MM.1S (cell line): ENCODE data around the gene SCGN.

Source experiments
- EZH2 ChIP-seq: fragments of 300-600 bp; sonication (generic); optimal IDR thresholded peaks from 2 replicates; pipeline ENCODE3; 2017; ENCODE audit warnings: low read depth, mild to moderate bottlenecking, antibody characterized with exemption, low read length, mixed read lengths
- EZH2phosphoT487 ChIP-seq: fragments of 300-600 bp; sonication (generic); IDR thresholded peaks from 2 replicates; pipeline ENCODE4 v1.6.1; 2018; ENCODE audit warnings: antibody characterized with exemption, low read length
- TF ChIP-seq, protein P1 (sequence below): fragments of 300-600 bp; sonication (generic); IDR thresholded peaks from 2 replicates; pipeline ENCODE4 v1.5.1; 2016; ENCODE audit warnings: antibody characterized with exemption, low read length, mixed read lengths

DNA sequence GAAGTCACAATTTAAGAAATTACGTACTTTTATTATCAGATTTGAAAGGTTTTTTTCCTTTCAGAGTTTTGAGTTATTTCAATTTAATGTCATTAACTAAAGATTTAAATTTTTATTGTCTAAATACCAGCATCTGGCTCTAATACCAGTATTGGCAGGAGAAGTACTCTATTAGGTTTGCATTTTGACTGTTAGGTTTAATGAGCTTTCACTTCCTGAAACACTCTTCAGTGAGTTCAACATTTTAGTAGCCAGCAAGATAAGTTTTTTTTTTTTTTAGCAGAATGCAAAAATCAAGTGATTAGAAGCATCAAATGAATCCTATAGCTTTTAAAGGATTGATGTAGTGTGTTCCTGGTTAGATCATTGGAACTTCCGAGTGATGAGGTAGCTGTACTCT lies 34.0 kb upstream of the SCGN start:
- TF ChIP-seq, protein P1, sequence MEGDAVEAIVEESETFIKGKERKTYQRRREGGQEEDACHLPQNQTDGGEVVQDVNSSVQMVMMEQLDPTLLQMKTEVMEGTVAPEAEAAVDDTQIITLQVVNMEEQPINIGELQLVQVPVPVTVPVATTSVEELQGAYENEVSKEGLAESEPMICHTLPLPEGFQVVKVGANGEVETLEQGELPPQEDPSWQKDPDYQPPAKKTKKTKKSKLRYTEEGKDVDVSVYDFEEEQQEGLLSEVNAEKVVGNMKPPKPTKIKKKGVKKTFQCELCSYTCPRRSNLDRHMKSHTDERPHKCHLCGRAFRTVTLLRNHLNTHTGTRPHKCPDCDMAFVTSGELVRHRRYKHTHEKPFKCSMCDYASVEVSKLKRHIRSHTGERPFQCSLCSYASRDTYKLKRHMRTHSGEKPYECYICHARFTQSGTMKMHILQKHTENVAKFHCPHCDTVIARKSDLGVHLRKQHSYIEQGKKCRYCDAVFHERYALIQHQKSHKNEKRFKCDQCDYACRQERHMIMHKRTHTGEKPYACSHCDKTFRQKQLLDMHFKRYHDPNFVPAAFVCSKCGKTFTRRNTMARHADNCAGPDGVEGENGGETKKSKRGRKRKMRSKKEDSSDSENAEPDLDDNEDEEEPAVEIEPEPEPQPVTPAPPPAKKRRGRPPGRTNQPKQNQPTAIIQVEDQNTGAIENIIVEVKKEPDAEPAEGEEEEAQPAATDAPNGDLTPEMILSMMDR, result no peak
- TF ChIP-seq EZH2phosphoT487 (no peak), EZH2 (no peak)
